RPMI8226 (cell line): ENCODE data around the gene MYO1F.

Experiments
- DNase-seq: peaks from one replicate; pipeline ENCODE4 v3.0.0-alpha.2; 2015

The MYO1F gene

GRCh38 chr19:8489561-8490394, 87.5 kb downstream of the MYO1F start:
- DNase-seq, result no peak

- no peak for DNase-seq
Measured at GRCh38 chr19:8488365-8488764, 88.9 kb downstream of the MYO1F start.

- no peak for DNase-seq
Measured at GRCh38 chr19:8487137-8487851, 89.9 kb downstream of the MYO1F start.

DNA sequence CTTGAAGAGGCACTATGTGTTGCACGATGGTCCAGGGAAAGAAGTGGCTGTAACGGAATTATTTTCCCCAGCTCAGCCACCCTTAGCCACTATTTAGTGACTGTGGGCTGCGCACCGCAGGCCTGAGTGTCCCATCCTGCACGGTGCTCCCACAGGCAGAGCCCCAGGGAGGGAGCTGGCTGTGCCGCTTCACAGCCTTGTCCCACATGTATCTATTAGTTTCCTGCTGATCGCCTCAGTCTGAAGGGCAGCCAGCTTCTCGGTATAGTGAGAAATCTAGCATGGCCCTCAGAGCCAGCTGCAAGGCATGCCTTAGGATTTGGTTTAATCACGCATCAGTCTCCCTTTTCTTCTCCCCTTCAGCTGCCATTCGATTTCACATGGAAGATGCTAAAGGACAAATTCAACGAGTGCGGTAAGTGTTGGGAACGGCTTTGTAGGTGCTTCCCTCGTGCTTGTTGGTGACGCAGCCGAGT, 90.5 kb downstream of the MYO1F start:
- no peak for DNase-seq

- no peak for DNase-seq
Measured at GRCh38 chr19:8485561-8486371, 91.5 kb downstream of the MYO1F start.

DNA sequence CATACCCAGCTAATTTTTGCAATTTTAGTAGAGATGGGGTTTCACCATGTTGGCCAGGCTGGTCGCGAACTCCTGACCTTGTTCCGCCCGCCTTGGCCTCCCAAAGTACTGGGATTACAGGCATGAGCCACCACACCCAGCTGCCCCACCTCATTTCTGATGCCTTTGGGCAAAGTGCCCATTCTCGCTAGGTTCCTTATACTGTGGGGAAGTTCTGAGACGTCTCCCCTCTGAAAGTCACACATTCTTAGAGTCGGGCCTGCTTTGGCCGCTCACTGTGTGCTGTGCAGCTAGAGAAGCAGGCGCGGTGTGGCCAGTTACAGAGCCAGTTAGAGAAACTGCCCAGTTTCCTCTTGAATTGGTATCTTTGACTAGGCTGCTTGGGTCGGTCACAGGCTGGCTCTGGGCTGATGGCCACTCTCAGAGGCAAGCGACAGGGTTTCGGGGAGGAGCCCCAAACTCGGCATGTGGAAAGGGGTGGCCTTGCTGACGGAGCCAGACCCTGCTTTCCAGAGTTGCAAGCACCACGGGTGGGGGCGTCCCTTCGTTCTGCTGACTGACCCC, 92.8 kb downstream of the MYO1F start:
- DNase-seq, result no peak

DNA sequence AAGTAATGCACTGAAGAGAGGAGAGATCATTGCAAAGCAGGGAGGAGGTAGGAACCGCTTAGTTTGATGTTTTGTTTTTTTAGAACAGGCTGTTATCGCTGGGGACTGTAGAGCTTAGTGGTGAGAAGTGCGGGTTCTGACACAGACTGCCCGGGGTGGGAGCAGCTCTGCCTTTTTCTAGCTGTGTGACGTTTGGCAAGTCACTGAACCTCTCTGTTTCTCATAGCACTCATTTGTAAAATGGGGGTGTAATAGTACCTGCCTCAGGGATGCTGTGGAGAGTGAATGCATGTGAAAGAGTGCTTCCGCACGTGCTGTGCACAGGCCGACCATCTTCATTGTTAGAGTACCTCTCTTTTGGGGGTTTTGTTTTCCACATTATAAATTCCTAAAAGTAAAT, 94.1 kb downstream of the MYO1F start:
- DNase-seq, result no peak

DNA sequence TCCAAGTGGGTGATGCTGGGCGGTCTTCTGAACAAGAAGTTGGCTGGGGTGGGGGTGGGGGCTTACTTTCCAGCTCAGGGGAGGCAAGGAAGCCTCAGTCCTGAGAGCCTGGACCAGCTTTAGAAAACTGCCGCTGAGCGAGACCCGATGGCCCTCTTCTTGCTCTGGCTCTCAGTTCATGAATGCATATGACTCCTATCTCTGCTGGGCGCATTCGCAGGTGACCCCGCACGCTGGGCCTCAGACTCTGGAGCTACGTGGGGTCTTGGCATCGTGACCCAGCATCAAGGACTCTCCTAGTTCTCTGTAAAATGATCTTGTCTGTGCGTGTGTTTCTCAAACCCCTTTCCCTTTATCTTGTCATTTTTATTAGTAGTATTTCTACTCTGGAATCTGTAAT, 94.5 kb downstream of the MYO1F start:
- no peak for DNase-seq

GRCh38 chr19:8481616-8482015, 95.6 kb downstream of the MYO1F start:
- DNase-seq, result no peak

DNA sequence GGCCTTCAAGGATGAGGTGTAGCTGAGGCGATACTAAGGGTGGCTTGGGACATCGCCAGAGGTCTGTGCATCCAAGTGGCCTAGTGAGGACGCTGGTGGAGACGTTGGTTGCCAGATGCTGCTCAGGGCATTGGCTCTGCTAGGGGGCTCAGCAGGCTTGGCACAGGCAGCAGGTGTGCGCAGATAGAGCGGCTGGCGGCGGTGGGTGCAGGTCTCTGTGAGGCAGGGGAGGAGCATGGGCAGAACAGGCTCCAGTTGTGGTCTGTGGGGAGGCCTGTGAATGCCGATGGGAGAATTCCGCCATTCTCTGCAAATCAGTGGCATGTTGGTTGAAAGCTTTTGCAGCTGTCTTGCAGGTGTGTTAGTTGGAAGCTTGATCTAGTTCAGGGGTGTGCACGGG, 96.0 kb downstream of the MYO1F start:
- DNase-seq, result no peak

GRCh38 chr19:8478598-8478997, 98.6 kb downstream of the MYO1F start:
- DNase-seq, result no peak

- DNase-seq, result no peak
Measured at GRCh38 chr19:8477889-8478288, 99.4 kb downstream of the MYO1F start.

GRCh38 chr19:8476524-8476923, 100.7 kb downstream of the MYO1F start:
- DNase-seq, result no peak

DNA sequence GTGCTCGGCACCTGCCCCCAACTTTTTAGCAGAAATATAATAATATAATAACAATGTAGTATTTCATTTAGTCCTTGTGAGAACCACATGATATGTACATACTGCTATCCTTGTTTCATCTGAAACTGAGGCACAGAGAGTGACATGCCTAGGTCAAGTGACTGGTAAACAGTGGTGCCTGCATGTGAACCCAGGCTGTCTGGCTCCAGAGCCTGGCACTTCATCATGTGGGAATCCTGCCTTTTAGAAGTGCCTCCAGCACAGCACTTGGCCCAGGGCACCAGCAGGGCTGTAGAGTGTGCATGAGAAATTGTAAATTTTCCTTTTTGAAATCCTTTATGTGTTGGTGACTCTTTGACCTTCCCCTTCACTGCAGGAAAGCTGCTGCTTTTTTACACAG, 102.2 kb downstream of the MYO1F start:
- DNase-seq, result no peak

GRCh38 chr19:8473648-8474476, 103.4 kb downstream of the MYO1F start:
- peak; percentile 68 for DNase-seq
